Osteocyte (in vitro differentiated cells): Measurements from ENCODE around the gene PER3. TPM values are rescaled to one million over a fixed set of nuclear protein-coding genes. Genes with fewer than 3 reads are reported as not detected.

ENCODE experiments used
- DNase-seq: peaks from one replicate; pipeline ENCODE4 v3.0.0; 2021; ENCODE audit warnings: mixed read lengths; ENCODE audit not compliant: unreplicated experiment; ENCODE audit errors: extremely low spot score
- H3K27ac Mint-ChIP-seq: one replicate; pipeline ENCODE4 v1.8.0; 2021; ENCODE audit warnings: mild to moderate bottlenecking, mixed read lengths; ENCODE audit not compliant: unreplicated experiment
- H3K27me3 Mint-ChIP-seq: one replicate; pipeline ENCODE4 v1.8.0; 2021; ENCODE audit warnings: mixed read lengths; ENCODE audit not compliant: unreplicated experiment
- H3K36me3 Mint-ChIP-seq: one replicate; pipeline ENCODE4 v1.8.0; 2021; ENCODE audit warnings: mixed read lengths; ENCODE audit not compliant: unreplicated experiment
- H3K4me1 Mint-ChIP-seq: one replicate; pipeline ENCODE4 v1.8.0; 2021; ENCODE audit warnings: mixed read lengths; ENCODE audit not compliant: unreplicated experiment
- H3K4me3 Mint-ChIP-seq: one replicate; pipeline ENCODE4 v1.8.0; 2021; ENCODE audit warnings: mild to moderate bottlenecking, moderate library complexity, mixed read lengths; ENCODE audit not compliant: unreplicated experiment
- H3K9me3 Mint-ChIP-seq: one replicate; pipeline ENCODE4 v1.8.0; 2021; ENCODE audit warnings: mixed read lengths; ENCODE audit not compliant: unreplicated experiment
- total RNA-seq: library from RNA; stranded (reverse); gene quantifications from 2 replicates; pipeline ENCODE4 v1.2.1, GENCODE V29; 2021
- TF ChIP-seq, protein P1 (sequence below): fragments of 200-600 bp; sonication (generic); IDR thresholded peaks from 2 replicates; pipeline ENCODE4 v1.5.0; 2021; ENCODE audit warnings: antibody characterized with exemption, mild to moderate bottlenecking, moderate library complexity

Gene PER3
- total RNA-seq, 1 donor from 2014 or later = 8.8 TPM

GRCh38 chr1:7811476-7811875 is 27.4 kb downstream of the PER3 start:
- Mint-ChIP-seq H3K4me3 (no peak overlapping the region), H3K4me1 (peaks cover 7% of the 10 kb centered on the region), H3K36me3 (peaks cover 29% of the 10 kb centered on the region), H3K27me3 (no peaks in the 10 kb centered on the region), H3K27ac (no peak overlapping the region), H3K9me3 (peaks cover 20% of the 10 kb centered on the region)
- DNase-seq = no peak
- TF ChIP-seq, protein P1, sequence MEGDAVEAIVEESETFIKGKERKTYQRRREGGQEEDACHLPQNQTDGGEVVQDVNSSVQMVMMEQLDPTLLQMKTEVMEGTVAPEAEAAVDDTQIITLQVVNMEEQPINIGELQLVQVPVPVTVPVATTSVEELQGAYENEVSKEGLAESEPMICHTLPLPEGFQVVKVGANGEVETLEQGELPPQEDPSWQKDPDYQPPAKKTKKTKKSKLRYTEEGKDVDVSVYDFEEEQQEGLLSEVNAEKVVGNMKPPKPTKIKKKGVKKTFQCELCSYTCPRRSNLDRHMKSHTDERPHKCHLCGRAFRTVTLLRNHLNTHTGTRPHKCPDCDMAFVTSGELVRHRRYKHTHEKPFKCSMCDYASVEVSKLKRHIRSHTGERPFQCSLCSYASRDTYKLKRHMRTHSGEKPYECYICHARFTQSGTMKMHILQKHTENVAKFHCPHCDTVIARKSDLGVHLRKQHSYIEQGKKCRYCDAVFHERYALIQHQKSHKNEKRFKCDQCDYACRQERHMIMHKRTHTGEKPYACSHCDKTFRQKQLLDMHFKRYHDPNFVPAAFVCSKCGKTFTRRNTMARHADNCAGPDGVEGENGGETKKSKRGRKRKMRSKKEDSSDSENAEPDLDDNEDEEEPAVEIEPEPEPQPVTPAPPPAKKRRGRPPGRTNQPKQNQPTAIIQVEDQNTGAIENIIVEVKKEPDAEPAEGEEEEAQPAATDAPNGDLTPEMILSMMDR = no peak

DNA sequence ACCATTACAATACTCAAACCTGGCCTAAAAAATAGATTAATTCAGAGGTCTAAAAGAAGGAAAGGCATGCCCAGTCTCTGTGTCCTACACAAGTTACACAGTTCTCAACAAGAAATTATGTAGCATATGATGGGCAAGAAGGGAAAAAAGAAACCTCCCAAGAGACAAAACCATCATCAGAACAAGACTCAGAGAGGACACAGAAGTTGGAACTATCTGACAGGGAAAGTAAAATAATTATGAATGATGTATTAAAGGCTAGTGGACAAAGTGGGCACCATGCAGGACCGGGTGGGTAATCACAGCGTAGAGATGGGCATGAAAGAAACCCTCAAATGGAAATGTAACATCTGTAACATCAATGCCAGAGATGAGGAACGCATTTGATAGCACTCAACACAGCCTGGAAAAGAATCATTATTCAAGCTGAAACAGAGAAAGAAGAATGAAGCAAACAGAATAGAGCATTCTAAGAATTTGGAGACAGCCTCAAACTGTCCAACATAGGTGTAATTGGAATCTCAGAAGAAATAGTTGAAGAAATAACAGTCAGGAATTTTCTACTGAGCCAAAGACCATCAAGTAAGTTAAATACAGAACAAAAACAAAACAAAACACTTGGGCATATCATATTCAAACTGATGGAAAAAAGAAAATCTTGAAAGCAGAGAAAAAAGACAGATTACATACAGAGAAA is 29.7 kb downstream of the PER3 start:
- Mint-ChIP-seq H3K9me3 (peaks cover 20% of the 10 kb centered on the region), H3K4me3 (no peak overlapping the region), H3K4me1 (peaks cover 4% of the 10 kb centered on the region), H3K27me3 (no peaks in the 10 kb centered on the region), H3K36me3 (peaks cover 29% of the 10 kb centered on the region), H3K27ac (no peak overlapping the region)
- TF ChIP-seq, protein P1 = no peak
- no peak for DNase-seq

DNA sequence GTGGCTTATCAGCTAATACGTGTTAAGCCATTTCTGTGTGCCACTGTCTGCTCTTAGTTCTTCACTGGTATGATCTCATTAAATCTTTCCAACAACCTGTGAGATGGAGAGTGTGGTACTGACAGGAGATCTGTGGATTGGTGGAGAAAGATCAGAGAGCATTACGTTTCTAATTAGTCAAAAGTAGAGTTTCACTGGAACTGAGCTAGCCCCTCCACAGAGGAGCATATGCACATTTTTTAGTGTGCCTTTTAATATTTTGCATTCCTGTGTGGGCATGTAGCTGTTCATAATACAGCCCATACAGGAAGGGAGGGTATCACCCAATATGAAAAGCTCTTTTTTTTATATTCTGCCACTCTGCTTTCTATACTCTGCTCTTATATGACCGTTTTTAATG is 37.2 kb downstream of the PER3 start:
- TF ChIP-seq, protein P1 = no peak
- DNase-seq = no peak
- H3K4me1 Mint-ChIP-seq = no peaks in the 10 kb centered on the region
- no peaks in the 10 kb centered on the region for H3K9me3 Mint-ChIP-seq
- H3K27ac Mint-ChIP-seq = no peak overlapping the region
- no peaks in the 10 kb centered on the region for H3K27me3 Mint-ChIP-seq
- peaks cover 15% of the 10 kb centered on the region for H3K36me3 Mint-ChIP-seq
- H3K4me3 Mint-ChIP-seq = no peak overlapping the region

GRCh38 chr1:7824701-7825100 is 40.6 kb downstream of the PER3 start:
- H3K9me3 Mint-ChIP-seq = no peaks in the 10 kb centered on the region

DNA sequence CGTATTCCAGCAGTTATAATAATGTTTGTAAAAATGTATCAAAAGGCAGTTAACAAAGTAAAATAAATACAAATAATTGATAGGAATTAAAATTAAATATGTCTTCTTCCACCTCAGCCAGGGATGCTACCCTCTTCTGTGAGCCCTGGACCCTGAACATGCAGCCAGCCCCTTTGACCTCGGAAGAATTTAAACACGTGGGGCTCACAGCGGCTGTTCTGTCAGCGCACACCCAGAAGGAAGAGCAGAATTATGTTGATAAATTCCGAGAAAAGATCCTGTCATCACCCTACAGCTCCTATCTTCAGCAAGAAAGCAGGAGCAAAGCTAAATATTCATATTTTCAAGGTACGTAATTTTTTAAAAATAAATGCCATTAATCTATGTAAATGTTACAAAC is 42.3 kb downstream of the PER3 start:
- no peak overlapping the region for H3K4me3 Mint-ChIP-seq
- H3K27me3 Mint-ChIP-seq = no peaks in the 10 kb centered on the region
- no peak overlapping the region for H3K27ac Mint-ChIP-seq
- no peak for DNase-seq
- peaks cover 12% of the 10 kb centered on the region for H3K36me3 Mint-ChIP-seq
- TF ChIP-seq, protein P1 = no peak
- no peaks in the 10 kb centered on the region for H3K9me3 Mint-ChIP-seq
- H3K4me1 Mint-ChIP-seq = no peaks in the 10 kb centered on the region

More at GRCh38 chr1:7824701-7825100, 40.6 kb downstream of the PER3 start:
- Mint-ChIP-seq H3K4me1 (no peaks in the 10 kb centered on the region), H3K27me3 (no peaks in the 10 kb centered on the region), H3K36me3 (peaks cover 23% of the 10 kb centered on the region), H3K27ac (no peak overlapping the region), H3K4me3 (no peak overlapping the region)
- TF ChIP-seq, protein P1 = no peak
- no peak for DNase-seq
